H7 (cell line): ENCODE results near the gene DENND2D. TPM values are rescaled to one million over a fixed set of nuclear protein-coding genes. Genes with fewer than 3 reads are reported as not detected.

Experiments used
- DNase-seq: peaks from one replicate; pipeline ENCODE4 v3.0.0; 2012
- H3K27me3 ChIP-seq: 2 replicates; pipeline ENCODE4 v1.6.0; 2011; ENCODE audit warnings: mild to moderate bottlenecking, low read length; ENCODE audit not compliant: control insufficient read depth, insufficient read depth
- H3K36me3 ChIP-seq: replicated peaks from 2 replicates; pipeline ENCODE4 v1.5.1; 2011; ENCODE audit warnings: low read length; ENCODE audit not compliant: control insufficient read depth, insufficient read depth
- H3K4me3 ChIP-seq: 2 replicates; pipeline ENCODE4 v1.5.1; 2011; ENCODE audit warnings: low read depth, mild to moderate bottlenecking, control low read depth, low read length, moderate library complexity; ENCODE audit not compliant: insufficient read depth
- total RNA-seq: library from RNA; depleted of rRNA; stranded (reverse); fragments of >200 nt; shearing (Covaris generic); gene quantifications from 2 replicates; pipeline ENCODE4 v1.2.3, GENCODE V29; 2014; rRNA removed

The DENND2D gene
- total RNA-seq, 1 experiment from 2014 or later = not detected

- Histone ChIP-seq H3K4me3 (no peak overlapping the region), H3K27me3 (no peaks in the 10 kb centered on the region), H3K36me3 (peaks cover 6% of the 10 kb centered on the region)
- DNase-seq = no peak
These were observed 48.6 kb downstream of the DENND2D start for GRCh38 chr1:111151838-111152237.

- peaks cover 6% of the 10 kb centered on the region for H3K36me3 ChIP-seq
- no peak for DNase-seq
- no peak overlapping the region for H3K4me3 ChIP-seq
- H3K27me3 ChIP-seq = no peaks in the 10 kb centered on the region
These were observed 52.0 kb downstream of the DENND2D start for GRCh38 chr1:111148376-111148881.

DNA sequence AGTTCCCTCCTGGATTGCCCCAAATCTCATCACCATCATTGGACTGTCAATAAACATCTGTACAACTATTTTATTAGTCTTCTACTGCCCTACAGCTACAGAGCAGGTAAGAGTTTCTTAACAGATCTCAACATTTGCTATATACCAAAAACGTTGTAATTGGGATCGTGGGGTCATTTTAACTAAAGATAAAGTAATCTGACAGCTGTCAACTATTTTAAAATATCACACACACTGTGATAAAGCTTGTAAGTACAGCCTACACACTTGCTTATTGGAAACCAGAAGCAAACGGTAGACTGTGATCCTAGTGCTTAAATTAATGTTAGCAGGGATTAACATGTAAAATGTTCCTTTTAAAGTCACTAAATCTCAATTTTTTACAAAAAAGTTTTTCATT, 52.5 kb downstream of the DENND2D start:
- H3K27me3 ChIP-seq = no peaks in the 10 kb centered on the region
- peaks cover 5% of the 10 kb centered on the region for H3K36me3 ChIP-seq
- no peak overlapping the region for H3K4me3 ChIP-seq
- no peak for DNase-seq

GRCh38 chr1:111145963-111146768, 54.3 kb downstream of the DENND2D start:
- no peak for DNase-seq
- no peaks in the 10 kb centered on the region for H3K27me3 ChIP-seq
- no peak overlapping the region for H3K4me3 ChIP-seq
- peaks cover 5% of the 10 kb centered on the region for H3K36me3 ChIP-seq

GRCh38 chr1:111145542-111145941, 54.9 kb downstream of the DENND2D start:
- no peak overlapping the region for H3K4me3 ChIP-seq
- no peak for DNase-seq
- H3K36me3 ChIP-seq = peaks cover 5% of the 10 kb centered on the region

DNA sequence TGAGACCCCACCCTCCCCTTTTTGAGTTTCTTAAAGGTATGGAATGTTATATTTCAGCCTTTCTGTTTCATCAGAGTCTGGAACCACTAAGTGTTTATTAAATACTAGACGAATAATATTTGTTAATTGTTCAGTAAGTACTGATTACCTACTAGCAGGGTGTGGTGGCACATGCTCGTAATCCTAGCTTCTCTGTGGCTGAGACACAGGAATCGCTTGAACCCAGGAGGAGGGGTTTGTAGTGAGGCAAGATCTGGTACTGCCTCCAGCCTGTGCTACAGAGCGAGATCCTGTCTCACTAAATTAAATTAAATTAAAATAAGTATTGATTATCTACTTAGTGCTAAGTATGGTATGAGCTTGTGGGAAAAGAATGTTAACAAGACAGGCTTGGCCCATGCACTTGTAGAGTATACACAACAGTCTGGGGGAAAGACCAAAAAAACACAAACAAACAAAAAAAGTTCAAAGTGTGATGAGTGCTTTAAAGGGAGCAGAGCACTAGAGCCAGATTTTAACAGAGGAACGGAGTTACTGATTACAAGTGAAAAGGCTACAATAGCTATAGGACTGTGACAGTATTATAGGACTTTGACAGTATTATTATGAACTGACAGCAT, 58.0 kb downstream of the DENND2D start:
- Histone ChIP-seq H3K36me3 (no peaks in the 10 kb centered on the region), H3K4me3 (no peak overlapping the region), H3K27me3 (no peaks in the 10 kb centered on the region)
- DNase-seq = peak; percentile 16

More at GRCh38 chr1:111145542-111145941, 54.9 kb downstream of the DENND2D start:
- H3K27me3 ChIP-seq = no peaks in the 10 kb centered on the region

GRCh38 chr1:111141245-111142220, 58.9 kb downstream of the DENND2D start:
- H3K36me3 ChIP-seq = no peaks in the 10 kb centered on the region
- no peaks in the 10 kb centered on the region for H3K27me3 ChIP-seq
- no peak for DNase-seq
- H3K4me3 ChIP-seq = peak overlapping the region; percentile 95

- Histone ChIP-seq H3K36me3 (no peaks in the 10 kb centered on the region; the same call in 1 of the 2 replicates), H3K4me3 (peak overlapping the region; percentile 95), H3K27me3 (no peaks in the 10 kb centered on the region)
- DNase-seq = no peak
These were observed 59.8 kb downstream of the DENND2D start for GRCh38 chr1:111140680-111140967.

DNA sequence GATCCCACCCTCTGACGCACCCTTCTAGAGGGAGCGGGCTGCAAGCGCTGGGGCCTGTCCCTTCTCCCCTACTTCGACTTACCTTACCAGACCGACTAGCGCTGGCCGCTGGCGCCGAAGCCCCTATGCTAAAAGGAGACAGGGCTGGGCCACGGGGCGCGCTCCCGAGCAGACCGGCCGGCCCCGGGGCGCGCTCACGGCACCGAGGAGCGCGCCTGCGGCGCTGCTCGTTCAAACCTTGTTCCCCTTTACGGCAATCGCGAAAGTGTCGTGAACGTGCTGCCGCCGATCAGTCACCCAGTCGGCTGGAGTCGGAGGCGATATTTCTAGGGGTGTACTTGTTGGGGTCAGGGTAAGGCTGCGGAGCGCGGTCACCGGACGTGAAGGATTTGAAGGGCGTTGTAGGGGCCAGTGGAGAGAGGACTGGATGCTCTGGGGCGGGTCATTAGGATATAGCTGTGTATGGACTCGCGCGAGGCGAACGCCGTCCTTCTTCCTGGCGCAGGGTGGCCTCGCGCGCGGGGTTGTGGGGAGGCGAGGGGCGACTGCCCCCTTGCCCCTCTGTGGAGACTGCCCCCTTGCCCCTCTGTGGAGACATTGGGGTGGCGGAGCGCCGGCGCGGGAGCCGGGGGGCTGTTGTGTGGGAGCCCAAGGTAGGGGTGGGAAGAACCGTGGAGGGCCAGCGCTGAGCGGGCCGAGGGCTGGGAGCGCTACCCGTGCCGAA, 60.3 kb downstream of the DENND2D start, which contains the start of the genes CEPT1 and DRAM2:
CEPT1 (plus strand) TSS at position 268 of the 724 bp plus-strand sequence. CDS start 7,492 bp downstream, outside the sequence.
DRAM2 (minus strand) TSS at position 138 of the 724 bp plus-strand sequence. CDS start 8,539 bp downstream, outside the sequence.
- Histone ChIP-seq H3K4me3 (peak within 1 kb of the TSS; percentile 95), H3K27me3 (no peaks in the 10 kb centered on the region), H3K36me3 (peaks cover 1% of the 10 kb centered on the region)
- peak; percentile 97 for DNase-seq

- H3K36me3 ChIP-seq = peaks cover 1% of the 10 kb centered on the region
- no peaks in the 10 kb centered on the region for H3K27me3 ChIP-seq
- peak overlapping the region; percentile 95 for H3K4me3 ChIP-seq
- peak; percentile 64 for DNase-seq
These were observed 61.0 kb downstream of the DENND2D start for GRCh38 chr1:111139324-111139955.

Other genes starting within 250 kb of the DENND2D start
- gene LRIF1, start 236.7 kb downstream of the DENND2D start, total RNA-seq = 15.4 and 17.6 TPM in 2 replicates
- gene DRAM2, start 60.6 kb downstream of the DENND2D start, total RNA-seq = 119 and 149 TPM in 2 replicates
- gene CEPT1, start 60.4 kb downstream of the DENND2D start, total RNA-seq = 20.1 and 20.5 TPM in 2 replicates
- gene CHI3L2, start 27.1 kb upstream of the DENND2D start, total RNA-seq = not detected in 2 replicates
- not detected in 2 replicates for gene CHIA, start 90.2 kb upstream of the DENND2D start, total RNA-seq
- 0.87 and 3.9 TPM in 2 replicates for gene OVGP1, start 227.1 kb upstream of the DENND2D start, total RNA-seq
- gene WDR77, start 248.6 kb upstream of the DENND2D start, total RNA-seq = 110 and 175 TPM in 2 replicates
- gene ATP5PB, start 248.8 kb upstream of the DENND2D start, total RNA-seq = 691 and 763 TPM in 2 replicates